GM12891 (cell line): Measurements from ENCODE around the gene PTPRN2.

Source experiments
- DNase-seq: peaks from one replicate; pipeline ENCODE4 v3.0.0; 2011; ENCODE audit warnings: low spot score; ENCODE audit not compliant: insufficient read length
- FAIRE-seq: peaks from 2 replicates; lab custom pipeline; 2011; peaks lifted over from hg19 to GRCh38; lab: Jason Lieb, UNC
- PAX5 ChIP-seq: IDR thresholded peaks from 2 replicates; pipeline ENCODE4 v1.6.1; 2011; ENCODE audit warnings: low read length, moderate library complexity, mild to moderate bottlenecking; ENCODE audit not compliant: insufficient read depth, severe bottlenecking
- POLR2A ChIP-seq: IDR thresholded peaks from 2 replicates; pipeline ENCODE4 v1.6.1; 2011; ENCODE audit warnings: low read depth, low read length, control low read depth
- POLR2AphosphoS5 ChIP-seq: IDR thresholded peaks from 2 replicates; pipeline ENCODE4 v1.6.1; 2011; ENCODE audit warnings: low read depth, low read length, control low read depth
- POU2F2 ChIP-seq: IDR thresholded peaks from 2 replicates; pipeline ENCODE4 v1.6.1; 2011; ENCODE audit warnings: low read depth, mild to moderate bottlenecking, control low read depth, low read length, moderate library complexity
- SPI1 ChIP-seq: IDR thresholded peaks from 2 replicates; pipeline ENCODE4 v1.6.1; 2011; ENCODE audit warnings: low read depth, low read length, control low read depth
- TAF1 ChIP-seq: IDR thresholded peaks from 2 replicates; pipeline ENCODE4 v1.6.1; 2011; ENCODE audit warnings: low read depth, low read length, control low read depth

Gene PTPRN2

DNA sequence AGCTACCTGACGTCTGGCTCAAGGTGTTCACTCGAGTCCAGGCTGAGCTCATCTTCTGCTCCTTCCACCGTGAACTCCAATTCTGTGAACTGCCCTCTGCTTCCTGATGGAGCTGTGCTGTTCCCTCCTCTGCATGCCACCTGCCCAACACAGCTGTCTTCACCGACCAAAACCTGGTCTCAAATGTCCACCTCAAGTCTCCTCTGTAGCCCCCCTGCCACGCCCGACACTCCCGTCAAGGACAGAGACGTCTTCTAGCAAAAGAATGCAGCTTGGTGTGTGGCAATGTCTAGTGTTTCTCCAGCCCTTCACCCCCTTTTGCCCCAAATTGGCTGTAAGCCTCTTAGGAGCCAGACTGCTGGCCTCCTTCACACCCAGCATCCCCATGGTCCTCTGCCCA is 945.8 kb downstream of the PTPRN2 start:
- no peak for TF ChIP-seq POLR2AphosphoS5
- no peak for TF ChIP-seq POLR2A
- no peak for TF ChIP-seq PAX5
- TF ChIP-seq POU2F2, result no peak
- TF ChIP-seq SPI1, result no peak
- no peak for TF ChIP-seq TAF1
- no peak for DNase-seq
- no peak for FAIRE-seq

GRCh38 chr7:157640144-157640543 is 947.5 kb downstream of the PTPRN2 start:
- no peak for DNase-seq
- TF ChIP-seq POU2F2, result no peak
- no peak for TF ChIP-seq TAF1
- no peak for TF ChIP-seq SPI1
- TF ChIP-seq POLR2A, result no peak
- TF ChIP-seq POLR2AphosphoS5, result no peak
- no peak for TF ChIP-seq PAX5
- no peak for FAIRE-seq

- no peak for FAIRE-seq
- DNase-seq, result no peak
- TF ChIP-seq SPI1 (no peak), PAX5 (no peak), POLR2A (no peak), POLR2AphosphoS5 (no peak), POU2F2 (no peak), TAF1 (no peak)
Measured at GRCh38 chr7:157638563-157638962, 949.1 kb downstream of the PTPRN2 start.

DNA sequence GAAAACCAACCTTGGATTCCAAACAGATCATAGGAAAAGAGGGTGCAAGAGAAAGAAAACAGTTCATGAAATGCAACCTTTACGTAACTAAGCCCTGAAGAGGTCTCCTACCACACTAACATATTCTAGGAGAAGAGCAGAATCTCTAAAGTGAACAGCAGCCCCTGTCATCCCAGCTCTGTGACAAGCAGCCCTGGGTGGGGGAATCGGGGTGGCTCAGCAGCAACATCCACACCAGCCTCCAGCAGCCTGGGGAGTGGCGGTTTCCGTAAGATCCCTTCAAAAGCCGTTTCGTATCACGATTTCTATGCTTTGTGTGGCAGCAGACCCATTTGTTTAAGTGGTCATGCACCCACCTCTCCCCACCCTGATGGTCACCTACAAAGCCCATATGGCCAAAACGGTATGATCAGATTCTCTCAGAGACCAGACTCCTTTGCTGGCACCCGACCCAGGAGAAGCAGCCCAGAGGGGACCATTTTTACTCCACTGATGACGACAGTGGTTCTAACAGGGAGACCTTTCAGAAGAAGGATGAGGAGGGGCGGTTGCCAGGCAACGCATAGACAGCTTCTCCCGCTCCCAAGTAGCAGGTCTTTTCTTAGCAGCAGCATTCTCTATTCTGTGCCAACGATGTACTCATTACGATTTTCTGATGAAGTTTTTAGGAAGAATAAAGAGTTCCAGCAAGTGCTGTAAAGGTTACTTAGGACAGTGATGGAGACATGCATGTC is 950.2 kb downstream of the PTPRN2 start:
- TF ChIP-seq POLR2A (no peak), POLR2AphosphoS5 (no peak), SPI1 (no peak), TAF1 (no peak), POU2F2 (no peak), PAX5 (no peak)
- FAIRE-seq (no peak), DNase-seq (no peak)

- TF ChIP-seq SPI1 (no peak), PAX5 (no peak), TAF1 (no peak), POU2F2 (no peak), POLR2A (no peak), POLR2AphosphoS5 (no peak)
- DNase-seq (no peak), FAIRE-seq (no peak)
Measured at GRCh38 chr7:157635669-157636068, 952.0 kb downstream of the PTPRN2 start.

- no peak for DNase-seq
- FAIRE-seq, result no peak
- TF ChIP-seq SPI1, result no peak
- no peak for TF ChIP-seq POU2F2
- no peak for TF ChIP-seq POLR2AphosphoS5
- TF ChIP-seq PAX5, result no peak
- no peak for TF ChIP-seq POLR2A
- TF ChIP-seq TAF1, result no peak
Measured at GRCh38 chr7:157635148-157635500, 952.5 kb downstream of the PTPRN2 start.

DNA sequence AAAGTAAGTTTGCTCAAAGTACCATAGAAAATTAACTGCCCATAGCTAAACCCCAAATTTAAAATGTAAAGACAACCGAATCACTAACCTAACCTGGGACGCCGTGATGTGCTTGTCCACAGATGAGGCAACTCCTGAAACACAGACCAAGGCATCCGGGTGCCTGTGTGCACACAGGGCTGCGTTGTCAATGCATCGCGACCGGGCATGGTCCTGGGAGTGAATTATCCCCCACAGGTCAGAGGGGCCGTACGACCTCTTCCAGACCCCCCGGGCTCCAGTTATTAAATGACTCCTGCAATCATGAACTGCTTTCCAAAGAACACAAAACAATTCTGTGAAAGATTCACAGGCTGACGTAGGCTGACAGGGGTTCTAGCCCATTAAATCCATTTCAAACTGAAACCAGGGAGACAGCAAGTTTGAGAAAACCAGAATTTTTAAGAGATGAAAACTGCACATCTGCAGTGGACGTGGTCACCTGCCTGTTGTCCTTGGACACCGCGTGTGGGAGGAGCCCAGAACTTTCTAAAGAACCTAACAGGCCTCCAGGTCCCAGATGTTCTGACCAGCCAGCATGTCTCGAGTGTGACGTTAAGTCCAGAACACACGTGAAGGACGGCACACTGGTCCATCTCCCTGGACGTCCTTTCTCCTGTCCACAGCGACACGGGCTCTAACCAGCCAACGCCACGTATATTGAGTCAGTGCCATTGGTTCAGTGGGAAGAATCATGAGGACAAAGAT is 953.0 kb downstream of the PTPRN2 start:
- FAIRE-seq (no peak), DNase-seq (no peak)
- TF ChIP-seq SPI1 (no peak), POLR2AphosphoS5 (no peak), TAF1 (no peak), POU2F2 (no peak), POLR2A (no peak), PAX5 (no peak)

- no peak for TF ChIP-seq PAX5
- TF ChIP-seq POLR2A, result no peak
- DNase-seq, result no peak
Measured at GRCh38 chr7:157633465-157634185, 954.0 kb downstream of the PTPRN2 start.

DNA sequence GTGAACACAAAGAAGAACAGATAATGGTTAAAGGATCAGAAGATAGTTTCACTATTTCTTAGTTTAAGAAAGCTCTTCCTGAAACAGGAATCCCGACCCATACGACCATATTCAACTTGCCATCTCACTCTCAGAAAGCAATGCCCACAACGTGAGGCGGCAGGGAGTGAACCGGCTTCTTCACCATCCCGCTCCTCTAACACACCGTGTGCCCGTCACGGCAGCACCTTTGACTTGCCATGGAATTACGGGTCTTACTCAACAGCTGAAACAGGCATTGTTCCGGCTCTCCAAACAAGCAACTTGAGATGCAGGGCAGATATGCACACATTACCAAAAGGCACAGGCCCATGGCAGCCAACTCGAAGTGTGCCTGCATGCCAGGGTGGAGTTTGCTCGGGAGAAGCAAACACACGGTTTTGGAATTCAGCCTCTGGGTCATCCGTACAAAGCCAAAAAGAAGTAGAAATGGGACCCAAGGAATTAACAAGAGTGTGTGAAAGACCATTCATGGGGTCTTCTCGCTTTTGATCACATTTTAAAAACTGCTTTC is 957.2 kb downstream of the PTPRN2 start:
- TF ChIP-seq SPI1, result no peak
- no peak for TF ChIP-seq TAF1
- TF ChIP-seq POLR2A, result no peak
- TF ChIP-seq PAX5, result no peak
- TF ChIP-seq POU2F2, result no peak
- TF ChIP-seq POLR2AphosphoS5, result no peak
- no peak for FAIRE-seq

More at GRCh38 chr7:157633465-157634185, 954.0 kb downstream of the PTPRN2 start:
- FAIRE-seq, result no peak

More for the DNA sequence above, 957.2 kb downstream of the PTPRN2 start:
- no peak for DNase-seq
